HG03039 (cell line): Measurements from ENCODE around the gene TTLL3.
"Not testable (repeated sequence)": the region's sequence is repeated elsewhere in the genome, so short reads cannot be mapped to it uniquely, and the experiment has no call there.

Source experiments
- ATAC-seq: cut with Tn5 transposase; IDR thresholded peaks from one replicate; pipeline ENCODE4 v1.9.1; 2021; ENCODE audit warnings: mild to moderate bottlenecking, moderate library complexity; ENCODE audit not compliant: unreplicated experiment

The TTLL3 gene

GRCh38 chr3:9864200-9864927 lies 54.3 kb downstream of the TTLL3 start:
- no peak for ATAC-seq

- not testable (repeated sequence) for ATAC-seq
Measured at GRCh38 chr3:9865125-9865637, 55.1 kb downstream of the TTLL3 start.

- no peak for ATAC-seq
Measured at GRCh38 chr3:9866639-9867038, 56.6 kb downstream of the TTLL3 start.

- ATAC-seq: no peak
Measured at GRCh38 chr3:9867106-9867505, 57.0 kb downstream of the TTLL3 start.

- ATAC-seq: no peak
Measured at GRCh38 chr3:9869955-9870354, 59.9 kb downstream of the TTLL3 start.

GRCh38 chr3:9870978-9871377 lies 60.9 kb downstream of the TTLL3 start:
- ATAC-seq: no peak

- not testable (repeated sequence) for ATAC-seq
Measured at GRCh38 chr3:9872067-9872466, 62.0 kb downstream of the TTLL3 start.

- no peak for ATAC-seq
Measured at GRCh38 chr3:9875448-9875847, 65.4 kb downstream of the TTLL3 start.

GRCh38 chr3:9876255-9876654 lies 66.2 kb downstream of the TTLL3 start:
- not testable (repeated sequence) for ATAC-seq

GRCh38 chr3:9876991-9877390 lies 66.9 kb downstream of the TTLL3 start:
- ATAC-seq: no peak

GRCh38 chr3:9878700-9879099 lies 68.6 kb downstream of the TTLL3 start:
- ATAC-seq: no peak

GRCh38 chr3:9879830-9880549 lies 69.9 kb downstream of the TTLL3 start, which contains the start of gene CIDEC:
Gene CIDEC, minus strand, starts transcription at chr3:9880253. Its CDS starts 1,767 bp downstream, at chr3:9878486.
- ATAC-seq: no peak

GRCh38 chr3:9881441-9881840 lies 71.4 kb downstream of the TTLL3 start:
- no peak for ATAC-seq

GRCh38 chr3:9883706-9884554 lies 73.9 kb downstream of the TTLL3 start:
- ATAC-seq: no peak

GRCh38 chr3:9884555-9885165 lies 74.6 kb downstream of the TTLL3 start:
- ATAC-seq: no peak
